ENCODE data around the gene OR4D1. TPM values are rescaled to one million over a fixed set of nuclear protein-coding genes. Genes with fewer than 3 reads are reported as not detected.

Gene OR4D1
- total and polyA plus RNA-seq, 9 donors, result 0.03 TPM; not detected in 8

GRCh38 chr17:58174871-58175270 lies 26.7 kb downstream of the OR4D1 start:
- H3K4me1 ChIP-seq (ENCODE audit: control insufficient read depth, insufficient read depth, low read length), result no peaks in the 10 kb centered on the region
- no peak for DNase-seq
- H3K27me3 ChIP-seq (ENCODE audit: control insufficient read depth, insufficient read depth, low read length), result peaks cover 2% of the 10 kb centered on the region
- no peaks in the 10 kb centered on the region for H3K36me3 ChIP-seq (ENCODE audit: control insufficient read depth, insufficient read depth, low read length)
- WGBS (ENCODE audit: insufficient coverage), result 49% methylated on average over 2 of the region's 3 CpGs
- no peaks in the 10 kb centered on the region for H3K9me3 ChIP-seq (replicated peaks; ENCODE audit: control insufficient read depth, low read depth, low read length)
- no peak overlapping the region for H3K27ac ChIP-seq (ENCODE audit: low read length)
- no peak overlapping the region for H3K4me3 ChIP-seq (ENCODE audit: low read length)

GRCh38 chr17:58176200-58176599 lies 28.0 kb downstream of the OR4D1 start:
- H3K27me3 ChIP-seq (ENCODE audit: control insufficient read depth, insufficient read depth, low read length), result peaks cover 2% of the 10 kb centered on the region
- H3K4me1 ChIP-seq (ENCODE audit: control insufficient read depth, insufficient read depth, low read length), result no peaks in the 10 kb centered on the region
- no peak overlapping the region for H3K27ac ChIP-seq (ENCODE audit: low read length)
- DNase-seq, result no peak
- no peaks in the 10 kb centered on the region for H3K9me3 ChIP-seq (replicated peaks; ENCODE audit: control insufficient read depth, low read depth, low read length)
- 70% methylated on average over 3 of the region's 7 CpGs for WGBS (ENCODE audit: insufficient coverage)
- no peak overlapping the region for H3K4me3 ChIP-seq (ENCODE audit: low read length)
- no peaks in the 10 kb centered on the region for H3K36me3 ChIP-seq (ENCODE audit: control insufficient read depth, insufficient read depth, low read length)

- Histone ChIP-seq H3K4me3 (ENCODE audit: low read length) (no peak overlapping the region), H3K9me3 (replicated peaks; ENCODE audit: control insufficient read depth, low read depth, low read length) (no peaks in the 10 kb centered on the region), H3K27ac (ENCODE audit: low read length) (no peak overlapping the region), H3K4me1 (ENCODE audit: control insufficient read depth, insufficient read depth, low read length) (no peaks in the 10 kb centered on the region), H3K36me3 (ENCODE audit: control insufficient read depth, insufficient read depth, low read length) (no peaks in the 10 kb centered on the region), H3K27me3 (ENCODE audit: control insufficient read depth, insufficient read depth, low read length) (peaks cover under 1% of the 10 kb centered on the region)
- WGBS (ENCODE audit: insufficient coverage), result 86% methylated on average over 1 of the region's 4 CpGs
- DNase-seq, result no peak
Measured at GRCh38 chr17:58181796-58182195, 33.6 kb downstream of the OR4D1 start.

GRCh38 chr17:58183514-58183913 lies 35.3 kb downstream of the OR4D1 start:
- 93% methylated on average over 2 of the region's 4 CpGs for WGBS (ENCODE audit: insufficient coverage)
- DNase-seq, result no peak
- H3K9me3 ChIP-seq (replicated peaks; ENCODE audit: control insufficient read depth, low read depth, low read length), result no peaks in the 10 kb centered on the region

GRCh38 chr17:58184308-58184985 lies 36.3 kb downstream of the OR4D1 start:
- peak; percentile 46 for DNase-seq
- Histone ChIP-seq H3K27ac (ENCODE audit: low read length) (no peak overlapping the region), H3K4me3 (ENCODE audit: low read length) (no peak overlapping the region), H3K36me3 (ENCODE audit: control insufficient read depth, insufficient read depth, low read length) (no peaks in the 10 kb centered on the region), H3K27me3 (ENCODE audit: control insufficient read depth, insufficient read depth, low read length) (peaks cover 4% of the 10 kb centered on the region), H3K9me3 (replicated peaks; ENCODE audit: control insufficient read depth, low read depth, low read length) (no peaks in the 10 kb centered on the region), H3K4me1 (ENCODE audit: control insufficient read depth, insufficient read depth, low read length) (no peaks in the 10 kb centered on the region)
- WGBS (ENCODE audit: insufficient coverage), result 40% methylated on average over 7 of the region's 10 CpGs

More at GRCh38 chr17:58183514-58183913, 35.3 kb downstream of the OR4D1 start:
- H3K4me3 ChIP-seq (ENCODE audit: low read length), result no peak overlapping the region
- H3K27me3 ChIP-seq (ENCODE audit: control insufficient read depth, insufficient read depth, low read length), result peaks cover 4% of the 10 kb centered on the region
- no peak overlapping the region for H3K27ac ChIP-seq (ENCODE audit: low read length)
- H3K4me1 ChIP-seq (ENCODE audit: control insufficient read depth, insufficient read depth, low read length), result no peaks in the 10 kb centered on the region
- no peaks in the 10 kb centered on the region for H3K36me3 ChIP-seq (ENCODE audit: control insufficient read depth, insufficient read depth, low read length)

- DNase-seq, result no peak
- Histone ChIP-seq H3K27me3 (ENCODE audit: control insufficient read depth, insufficient read depth, low read length) (peaks cover 10% of the 10 kb centered on the region), H3K9me3 (replicated peaks; ENCODE audit: control insufficient read depth, low read depth, low read length) (no peaks in the 10 kb centered on the region), H3K36me3 (ENCODE audit: control insufficient read depth, insufficient read depth, low read length) (no peaks in the 10 kb centered on the region), H3K27ac (ENCODE audit: low read length) (no peak overlapping the region), H3K4me3 (ENCODE audit: low read length) (no peak overlapping the region), H3K4me1 (ENCODE audit: control insufficient read depth, insufficient read depth, low read length) (peaks cover 5% of the 10 kb centered on the region)
- 70% methylated on average over 8 of the region's 8 CpGs for WGBS (ENCODE audit: insufficient coverage)
Measured at GRCh38 chr17:58184986-58185761, 37.0 kb downstream of the OR4D1 start.

- H3K27ac ChIP-seq (ENCODE audit: low read length), result no peak overlapping the region
- peaks cover 14% of the 10 kb centered on the region for H3K27me3 ChIP-seq (ENCODE audit: control insufficient read depth, insufficient read depth, low read length)
- WGBS (ENCODE audit: insufficient coverage), result 88% methylated on average over 3 of the region's 4 CpGs
- H3K4me3 ChIP-seq (ENCODE audit: low read length), result no peak overlapping the region
- H3K36me3 ChIP-seq (ENCODE audit: control insufficient read depth, insufficient read depth, low read length), result no peaks in the 10 kb centered on the region
- peaks cover 5% of the 10 kb centered on the region for H3K4me1 ChIP-seq (ENCODE audit: control insufficient read depth, insufficient read depth, low read length)
- H3K9me3 ChIP-seq (replicated peaks; ENCODE audit: control insufficient read depth, low read depth, low read length), result no peaks in the 10 kb centered on the region
- no peak for DNase-seq
Measured at GRCh38 chr17:58186591-58186990, 38.4 kb downstream of the OR4D1 start.

GRCh38 chr17:58187063-58187462 lies 38.9 kb downstream of the OR4D1 start:
- Histone ChIP-seq H3K27ac (ENCODE audit: low read length) (no peak overlapping the region), H3K4me3 (ENCODE audit: low read length) (no peak overlapping the region), H3K4me1 (ENCODE audit: control insufficient read depth, insufficient read depth, low read length) (peaks cover 5% of the 10 kb centered on the region), H3K9me3 (replicated peaks; ENCODE audit: control insufficient read depth, low read depth, low read length) (no peaks in the 10 kb centered on the region), H3K27me3 (ENCODE audit: control insufficient read depth, insufficient read depth, low read length) (peaks cover 15% of the 10 kb centered on the region), H3K36me3 (ENCODE audit: control insufficient read depth, insufficient read depth, low read length) (no peaks in the 10 kb centered on the region)
- DNase-seq, result no peak
- 83% methylated on average over 6 of the region's 6 CpGs for WGBS (ENCODE audit: insufficient coverage)

GRCh38 chr17:58187675-58188074 lies 39.5 kb downstream of the OR4D1 start:
- 80% methylated on average over 1 of the region's 7 CpGs for WGBS (ENCODE audit: insufficient coverage)
- Histone ChIP-seq H3K27me3 (ENCODE audit: control insufficient read depth, insufficient read depth, low read length) (peaks cover 15% of the 10 kb centered on the region), H3K36me3 (ENCODE audit: control insufficient read depth, insufficient read depth, low read length) (no peaks in the 10 kb centered on the region)

GRCh38 chr17:58189436-58190146 lies 41.4 kb downstream of the OR4D1 start:
- H3K27ac ChIP-seq (ENCODE audit: low read length), result no peak overlapping the region
- H3K4me1 ChIP-seq (ENCODE audit: control insufficient read depth, insufficient read depth, low read length), result peaks cover 5% of the 10 kb centered on the region
- no peak overlapping the region for H3K4me3 ChIP-seq (ENCODE audit: low read length)
- DNase-seq, result peak; percentile 57
- 47% methylated on average over 9 of the region's 11 CpGs for WGBS (ENCODE audit: insufficient coverage)
- H3K36me3 ChIP-seq (ENCODE audit: control insufficient read depth, insufficient read depth, low read length), result no peaks in the 10 kb centered on the region
- peaks cover 16% of the 10 kb centered on the region for H3K27me3 ChIP-seq (ENCODE audit: control insufficient read depth, insufficient read depth, low read length)
- no peaks in the 10 kb centered on the region for H3K9me3 ChIP-seq (replicated peaks; ENCODE audit: control insufficient read depth, low read depth, low read length)

More at GRCh38 chr17:58187675-58188074, 39.5 kb downstream of the OR4D1 start:
- Histone ChIP-seq H3K9me3 (replicated peaks; ENCODE audit: control insufficient read depth, low read depth, low read length) (no peaks in the 10 kb centered on the region), H3K27ac (ENCODE audit: low read length) (no peak overlapping the region), H3K4me3 (ENCODE audit: low read length) (no peak overlapping the region), H3K4me1 (ENCODE audit: control insufficient read depth, insufficient read depth, low read length) (peaks cover 5% of the 10 kb centered on the region)
- DNase-seq, result no peak

Measured in muscle of leg (tissue), 11 donors.